DND-41 (cell line): ENCODE results near the gene WNT10A.

Experiments used
- ATAC-seq: fragments of 200-7000 bp; cut with Tn5 transposase; 3 replicates; pipeline ENCODE4 v1.9.1; 2021; ENCODE audit warnings: low read depth; ENCODE audit not compliant: insufficient read depth
- DNase-seq: peaks from one replicate; pipeline ENCODE4 v3.0.0-alpha.2; 2020
- H2AFZ ChIP-seq: 2 replicates; pipeline ENCODE4 v1.6.0; 2012; ENCODE audit warnings: low read depth, low read length
- H3K27ac ChIP-seq: 2 replicates; pipeline ENCODE4 v1.5.1; 2012; ENCODE audit warnings: low read length, inconsistent platforms
- H3K27me3 ChIP-seq: fragments of 200-600 bp; sonication (generic); 2 replicates; pipeline ENCODE4 v1.6.0; 2012; ENCODE audit warnings: low read length, mild to moderate bottlenecking, inconsistent platforms; ENCODE audit not compliant: insufficient read depth, poor library complexity
- H3K36me3 ChIP-seq: 2 replicates; pipeline ENCODE4 v1.5.1; 2012; ENCODE audit warnings: low read length, inconsistent platforms; ENCODE audit not compliant: insufficient read depth
- H3K4me1 ChIP-seq: 2 replicates; pipeline ENCODE4 v1.5.1; 2012; ENCODE audit warnings: mild to moderate bottlenecking, low read length; ENCODE audit not compliant: insufficient read depth
- H3K4me2 ChIP-seq: 2 replicates; pipeline ENCODE4 v1.6.0; 2012; ENCODE audit warnings: mild to moderate bottlenecking, moderate library complexity, low read length, inconsistent platforms; ENCODE audit not compliant: insufficient read depth
- H3K4me3 ChIP-seq, 2 experiments: fragments of 200-600 bp in 1 of 2; shearing (Covaris generic) in 1 of 2; 2 replicates each; pipeline ENCODE4 v1.5.1; 2012 to 2016; ENCODE audit warnings: inconsistent platforms in 2 of 2, low read length in 2 of 2, mild to moderate bottlenecking in 2 of 2, low read depth in 1 of 2, moderate library complexity in 1 of 2
- H3K79me2 ChIP-seq: 2 replicates; pipeline ENCODE4 v1.6.0; 2012; ENCODE audit warnings: low read length, inconsistent platforms; ENCODE audit not compliant: insufficient read depth
- H3K9ac ChIP-seq: 2 replicates; pipeline ENCODE4 v1.6.0; 2012; ENCODE audit warnings: low read depth, mild to moderate bottlenecking, inconsistent platforms, low read length, moderate library complexity
- H3K9me3 ChIP-seq: 2 replicates; pipeline ENCODE4 v1.5.1; 2012; ENCODE audit warnings: low read length, moderate library complexity, mild to moderate bottlenecking, inconsistent platforms; ENCODE audit not compliant: insufficient read depth, severe bottlenecking
- H4K20me1 ChIP-seq: 2 replicates; pipeline ENCODE4 v1.6.0; 2012; ENCODE audit warnings: low read length; ENCODE audit not compliant: insufficient read depth
- EZH2 ChIP-seq: IDR thresholded peaks from 3 replicates; pipeline ENCODE4 v1.6.1; 2012; ENCODE audit warnings: borderline replicate concordance, low read depth, mild to moderate bottlenecking, moderate library complexity, low read length, inconsistent platforms; ENCODE audit not compliant: severe bottlenecking
- TF ChIP-seq, protein P1 (sequence below): IDR thresholded peaks from 2 replicates; pipeline ENCODE4 v1.5.1; 2012; ENCODE audit warnings: borderline replicate concordance, low read length, moderate library complexity, mild to moderate bottlenecking; ENCODE audit not compliant: poor library complexity, severe bottlenecking; ENCODE audit errors: extremely low read depth

WNT10A gene

DNA sequence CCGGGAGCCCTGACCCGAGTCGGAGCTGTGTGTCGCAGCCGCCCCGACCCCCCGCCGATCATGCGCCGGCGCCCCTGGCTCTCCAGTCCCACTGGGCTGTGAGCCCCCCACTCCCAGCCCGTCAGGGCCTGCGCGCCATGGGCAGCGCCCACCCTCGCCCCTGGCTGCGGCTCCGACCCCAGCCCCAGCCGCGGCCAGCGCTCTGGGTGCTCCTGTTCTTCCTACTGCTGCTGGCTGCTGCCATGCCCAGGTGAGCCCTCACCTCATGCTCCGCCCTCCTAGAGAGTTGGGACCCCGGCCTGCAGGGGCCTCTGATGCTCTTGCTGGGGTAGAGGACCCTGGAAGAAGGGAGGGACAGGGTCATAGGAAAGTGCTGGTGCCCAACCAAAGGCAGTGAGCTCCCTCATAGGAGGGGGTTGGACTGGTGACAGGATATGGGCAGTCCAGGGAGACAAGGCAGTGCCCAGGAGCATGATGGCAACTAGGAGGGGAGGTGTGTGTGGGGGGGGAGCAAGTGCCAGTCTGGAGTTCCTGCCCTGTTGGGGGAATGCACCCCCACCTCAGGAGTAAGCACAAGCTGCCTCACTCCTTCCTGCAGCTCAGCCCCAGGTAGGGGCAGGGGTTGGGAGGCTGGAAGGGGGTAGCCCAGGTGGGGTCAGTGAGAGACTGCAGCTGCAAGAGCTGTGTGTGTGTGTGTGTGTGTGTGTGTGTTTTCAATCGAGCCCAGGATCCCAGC is 375 bp downstream of the WNT10A start:
- H3K27ac ChIP-seq: no peak overlapping the region
- no peak overlapping the region for H3K4me2 ChIP-seq
- no peak overlapping the region for H2AFZ ChIP-seq
- H3K9ac ChIP-seq: no peak overlapping the region
- peaks cover 11% of the 10 kb centered on the region for H3K4me1 ChIP-seq
- H3K4me3 ChIP-seq: no peak overlapping the region
- no peaks in the 10 kb centered on the region for H3K36me3 ChIP-seq
- H3K27me3 ChIP-seq: peaks cover 8% of the 10 kb centered on the region
- H4K20me1 ChIP-seq: peaks cover 17% of the 10 kb centered on the region
- ATAC-seq (no peak), DNase-seq (no peak)
- no peaks in the 10 kb centered on the region for H3K9me3 ChIP-seq
- TF ChIP-seq EZH2: no peak
- TF ChIP-seq, protein P1, sequence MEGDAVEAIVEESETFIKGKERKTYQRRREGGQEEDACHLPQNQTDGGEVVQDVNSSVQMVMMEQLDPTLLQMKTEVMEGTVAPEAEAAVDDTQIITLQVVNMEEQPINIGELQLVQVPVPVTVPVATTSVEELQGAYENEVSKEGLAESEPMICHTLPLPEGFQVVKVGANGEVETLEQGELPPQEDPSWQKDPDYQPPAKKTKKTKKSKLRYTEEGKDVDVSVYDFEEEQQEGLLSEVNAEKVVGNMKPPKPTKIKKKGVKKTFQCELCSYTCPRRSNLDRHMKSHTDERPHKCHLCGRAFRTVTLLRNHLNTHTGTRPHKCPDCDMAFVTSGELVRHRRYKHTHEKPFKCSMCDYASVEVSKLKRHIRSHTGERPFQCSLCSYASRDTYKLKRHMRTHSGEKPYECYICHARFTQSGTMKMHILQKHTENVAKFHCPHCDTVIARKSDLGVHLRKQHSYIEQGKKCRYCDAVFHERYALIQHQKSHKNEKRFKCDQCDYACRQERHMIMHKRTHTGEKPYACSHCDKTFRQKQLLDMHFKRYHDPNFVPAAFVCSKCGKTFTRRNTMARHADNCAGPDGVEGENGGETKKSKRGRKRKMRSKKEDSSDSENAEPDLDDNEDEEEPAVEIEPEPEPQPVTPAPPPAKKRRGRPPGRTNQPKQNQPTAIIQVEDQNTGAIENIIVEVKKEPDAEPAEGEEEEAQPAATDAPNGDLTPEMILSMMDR: no peak
- no peaks in the 10 kb centered on the region for H3K79me2 ChIP-seq

DNA sequence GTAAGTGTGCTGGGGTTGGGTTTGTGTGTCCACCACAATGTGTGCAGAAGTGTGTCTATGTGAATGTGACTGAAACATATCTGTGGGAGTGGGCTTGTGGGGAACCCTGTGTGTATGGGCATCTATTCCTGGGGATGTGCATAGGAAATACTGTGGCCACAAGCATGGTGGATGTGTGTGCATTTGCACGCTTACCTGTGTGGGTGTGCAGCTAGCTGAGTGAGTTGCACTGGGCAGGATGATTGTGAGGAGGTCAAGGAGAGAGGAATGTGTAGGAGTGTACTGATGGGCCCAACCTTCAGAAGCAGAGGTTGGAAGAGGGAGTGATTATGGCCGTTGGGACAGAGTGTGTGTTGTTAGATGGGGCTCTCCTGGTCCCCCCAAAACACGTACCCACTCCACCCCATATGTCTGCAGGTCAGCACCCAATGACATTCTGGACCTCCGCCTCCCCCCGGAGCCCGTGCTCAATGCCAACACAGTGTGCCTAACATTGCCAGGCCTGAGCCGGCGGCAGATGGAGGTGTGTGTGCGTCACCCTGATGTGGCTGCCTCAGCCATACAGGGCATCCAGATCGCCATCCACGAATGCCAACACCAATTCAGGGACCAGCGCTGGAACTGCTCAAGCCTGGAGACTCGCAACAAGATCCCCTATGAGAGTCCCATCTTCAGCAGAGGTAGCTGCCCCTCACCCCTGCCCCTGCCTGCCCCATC is 1.2 kb downstream of the WNT10A start:
- peaks cover 11% of the 10 kb centered on the region for H3K4me1 ChIP-seq
- no peak overlapping the region for H3K4me2 ChIP-seq
- H4K20me1 ChIP-seq: peaks cover 14% of the 10 kb centered on the region
- H3K4me3 ChIP-seq: no peak overlapping the region
- TF ChIP-seq, protein P1: no peak
- TF ChIP-seq EZH2: no peak
- no peak overlapping the region for H3K9ac ChIP-seq
- no peaks in the 10 kb centered on the region for H3K9me3 ChIP-seq
- ATAC-seq (no peak), DNase-seq (no peak)
- H3K27ac ChIP-seq: no peak overlapping the region
- H3K79me2 ChIP-seq: no peaks in the 10 kb centered on the region
- H3K27me3 ChIP-seq: peaks cover 8% of the 10 kb centered on the region
- no peak overlapping the region for H2AFZ ChIP-seq
- H3K36me3 ChIP-seq: no peaks in the 10 kb centered on the region

DNA sequence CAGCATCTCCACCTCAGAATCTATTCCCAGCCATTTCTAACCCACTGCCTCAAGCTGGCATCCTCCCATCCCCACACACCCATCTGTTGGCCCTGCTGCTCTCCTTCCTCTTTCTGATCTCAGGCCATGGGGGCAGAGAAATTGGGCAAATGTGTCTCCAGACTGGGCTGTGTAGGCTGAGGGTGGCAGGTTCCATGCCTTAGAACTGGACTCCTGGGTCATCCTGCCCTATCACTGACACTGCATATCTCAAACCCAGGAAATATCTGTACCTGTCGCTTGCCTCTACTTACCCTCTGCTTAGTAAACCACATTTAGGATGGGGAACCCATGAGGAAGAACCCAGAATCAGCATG is 1.8 kb downstream of the WNT10A start:
- DNase-seq (no peak), ATAC-seq (no peak)
- H3K27me3 ChIP-seq: peaks cover 8% of the 10 kb centered on the region
- no peaks in the 10 kb centered on the region for H3K79me2 ChIP-seq
- H2AFZ ChIP-seq: no peak overlapping the region
- no peaks in the 10 kb centered on the region for H3K9me3 ChIP-seq
- peaks cover 13% of the 10 kb centered on the region for H4K20me1 ChIP-seq
- no peak overlapping the region for H3K9ac ChIP-seq
- no peak overlapping the region for H3K27ac ChIP-seq
- H3K36me3 ChIP-seq: no peaks in the 10 kb centered on the region
- H3K4me3 ChIP-seq: no peak overlapping the region
- H3K4me1 ChIP-seq: peaks cover 8% of the 10 kb centered on the region
- H3K4me2 ChIP-seq: no peak overlapping the region
- TF ChIP-seq, protein P1: no peak
- no peak for TF ChIP-seq EZH2
